ENCODE results near the gene KCNJ15. TPM values are rescaled to one million over a fixed set of nuclear protein-coding genes. Genes with fewer than 3 reads are reported as not detected.

KCNJ15 gene
- 1 to 10 TPM in 1 of 7 donors, under 1 TPM in 5, not detected in 1; 0.20 to 1.1 (median 0.35) TPM for total RNA-seq
- polyA plus RNA-seq = under 1 TPM; 0.31 to 0.63 TPM
- long read RNA-seq, donor 1 = 0 reads
- long read RNA-seq, donor 2 = 0 reads
- long read RNA-seq, donor 3 = 0 reads

GRCh38 chr21:38256599-38257302 lies at the start of gene KCNJ15:
KCNJ15 (plus strand) TSS chr21:38256991; CDS start chr21:38299262, 42,271 bp downstream.
- H3K27me3 ChIP-seq = no peaks in the 10 kb centered on the region
- TF ChIP-seq EP300 (IDR thresholded peaks at IDR 0.05) (no peak), POLR2A (IDR thresholded peaks at IDR 0.05) (no peak)
- TF ChIP-seq, protein P1, sequence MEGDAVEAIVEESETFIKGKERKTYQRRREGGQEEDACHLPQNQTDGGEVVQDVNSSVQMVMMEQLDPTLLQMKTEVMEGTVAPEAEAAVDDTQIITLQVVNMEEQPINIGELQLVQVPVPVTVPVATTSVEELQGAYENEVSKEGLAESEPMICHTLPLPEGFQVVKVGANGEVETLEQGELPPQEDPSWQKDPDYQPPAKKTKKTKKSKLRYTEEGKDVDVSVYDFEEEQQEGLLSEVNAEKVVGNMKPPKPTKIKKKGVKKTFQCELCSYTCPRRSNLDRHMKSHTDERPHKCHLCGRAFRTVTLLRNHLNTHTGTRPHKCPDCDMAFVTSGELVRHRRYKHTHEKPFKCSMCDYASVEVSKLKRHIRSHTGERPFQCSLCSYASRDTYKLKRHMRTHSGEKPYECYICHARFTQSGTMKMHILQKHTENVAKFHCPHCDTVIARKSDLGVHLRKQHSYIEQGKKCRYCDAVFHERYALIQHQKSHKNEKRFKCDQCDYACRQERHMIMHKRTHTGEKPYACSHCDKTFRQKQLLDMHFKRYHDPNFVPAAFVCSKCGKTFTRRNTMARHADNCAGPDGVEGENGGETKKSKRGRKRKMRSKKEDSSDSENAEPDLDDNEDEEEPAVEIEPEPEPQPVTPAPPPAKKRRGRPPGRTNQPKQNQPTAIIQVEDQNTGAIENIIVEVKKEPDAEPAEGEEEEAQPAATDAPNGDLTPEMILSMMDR (IDR thresholded peaks at IDR 0.05) = no peak
- intact Hi-C loops (cut with DNase I) = no loop called here
- H3K4me1 ChIP-seq (ENCODE audit: insufficient read depth) = no peaks in the 10 kb centered on the region
- H3K4me3 ChIP-seq = no peak within 1 kb of the TSS
- no peaks in the 10 kb centered on the region for H3K36me3 ChIP-seq
- H3K9me3 ChIP-seq = no peaks in the 10 kb centered on the region
- no peak for DNase-seq
- 82 to 85% (median 85%) methylated on average over 5 of the region's 5 CpGs for WGBS, 3 donors
- no peak within 1 kb of the TSS for H3K27ac ChIP-seq

DNA sequence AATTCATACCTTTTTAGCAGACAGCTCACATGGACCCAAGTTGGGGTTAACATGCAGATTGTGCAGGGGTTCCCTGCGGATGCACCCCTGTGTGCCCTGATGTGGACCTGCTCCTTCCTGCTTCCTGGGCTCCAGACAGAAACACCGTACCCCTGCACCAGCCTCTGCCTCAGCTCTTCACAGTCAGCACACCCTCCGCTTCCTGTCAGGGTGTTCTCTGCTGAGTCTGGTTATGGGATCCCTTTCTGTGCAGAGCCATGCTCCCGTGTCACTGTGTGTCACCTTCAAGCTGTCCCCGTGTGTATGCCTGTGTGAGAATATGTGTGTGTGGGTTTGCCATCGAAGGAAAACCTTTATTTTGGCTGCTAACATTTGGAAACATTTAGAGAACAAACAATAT lies 48.7 kb upstream of the KCNJ15 start:
- no peaks in the 10 kb centered on the region for H3K4me1 ChIP-seq (ENCODE audit: insufficient read depth)
- no peaks in the 10 kb centered on the region for H3K36me3 ChIP-seq
- no peaks in the 10 kb centered on the region for H3K27me3 ChIP-seq
- no peak overlapping the region for H3K4me3 ChIP-seq
- H3K27ac ChIP-seq = no peak overlapping the region
- 33 to 44% (median 36%) methylated on average over 6 of the region's 6 CpGs for WGBS, 3 donors
- no peak for DNase-seq
- intact Hi-C loops (cut with DNase I) = no loop called here
- no peak for TF ChIP-seq EP300 (IDR thresholded peaks at IDR 0.05)
- no peak for TF ChIP-seq POLR2A (IDR thresholded peaks at IDR 0.05)
- TF ChIP-seq, protein P1 (IDR thresholded peaks at IDR 0.05) = no peak
- H3K9me3 ChIP-seq = no peaks in the 10 kb centered on the region

- H3K4me1 ChIP-seq (ENCODE audit: insufficient read depth) = no peaks in the 10 kb centered on the region
- no peak overlapping the region for H3K4me3 ChIP-seq
- WGBS, 3 donors = 71 to 79% (median 77%) methylated on average over 3 of the region's 3 CpGs
- no peak for DNase-seq
- H3K27ac ChIP-seq = no peak overlapping the region
- no peaks in the 10 kb centered on the region for H3K27me3 ChIP-seq
- intact Hi-C loops (cut with DNase I) = no loop called here
- no peaks in the 10 kb centered on the region for H3K36me3 ChIP-seq
- H3K9me3 ChIP-seq = no peaks in the 10 kb centered on the region
- TF ChIP-seq, protein P1 (IDR thresholded peaks at IDR 0.05) = no peak
- TF ChIP-seq POLR2A (IDR thresholded peaks at IDR 0.05) = no peak
- no peak for TF ChIP-seq EP300 (IDR thresholded peaks at IDR 0.05)
Observed at GRCh38 chr21:38211321-38211720, 45.5 kb upstream of the KCNJ15 start.

DNA sequence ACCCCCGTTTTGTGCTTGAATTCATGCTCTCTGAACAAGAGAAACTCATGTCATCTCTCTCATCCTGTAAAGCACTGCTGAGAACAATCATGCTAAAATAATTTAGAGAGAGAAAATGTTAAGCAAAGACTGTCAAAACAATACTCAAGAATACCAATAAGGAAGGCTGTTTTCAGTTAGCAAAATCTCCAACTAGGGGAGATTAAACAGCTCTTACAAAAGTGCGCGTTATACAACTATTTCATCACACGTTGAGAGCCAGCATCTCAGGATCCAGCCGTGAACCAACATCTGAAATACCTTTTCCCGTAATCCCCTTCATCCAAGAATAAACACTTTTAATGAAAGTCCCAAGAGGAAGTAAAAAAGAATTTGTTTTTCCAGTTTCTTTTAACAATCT lies 44.1 kb upstream of the KCNJ15 start:
- TF ChIP-seq, protein P1 (IDR thresholded peaks at IDR 0.05) = no peak
- TF ChIP-seq POLR2A (IDR thresholded peaks at IDR 0.05) = no peak
- TF ChIP-seq EP300 (IDR thresholded peaks at IDR 0.05) = no peak
- Histone ChIP-seq H3K27me3 (no peaks in the 10 kb centered on the region), H3K9me3 (no peaks in the 10 kb centered on the region), H3K4me1 (ENCODE audit: insufficient read depth) (no peaks in the 10 kb centered on the region), H3K27ac (no peak overlapping the region), H3K36me3 (no peaks in the 10 kb centered on the region), H3K4me3 (no peak overlapping the region)
- intact Hi-C loops (cut with DNase I) = no loop called here
- 52 to 76% (median 56%) methylated on average over 6 of the region's 6 CpGs for WGBS, 3 donors
- no peak for DNase-seq

All from ovary (tissue), 10 donors.